Common myeloid progenitor, CD34-positive (primary cell): ENCODE data around the gene CPLANE1.

ENCODE experiments used
- CTCF ChIA-PET: fragments of 350-600 bp; sonication (Branson Sonifier 250); formaldehyde crosslinking; loops from one replicate; lab custom pipeline; 2021; ENCODE audit warnings: antibody characterized with exemption; lab: Charles Lee
- POLR2A ChIA-PET: fragments of 350-600 bp; sonication (Branson Sonifier 250); formaldehyde crosslinking; loops from one replicate; lab custom pipeline; 2021; ENCODE audit warnings: antibody characterized with exemption; lab: Charles Lee
- DNase-seq, 3 donors: peaks; one replicate each; pipeline versions ENCODE4 v3.0.0 to v3.0.0-alpha.2; 2013
- H3K27ac ChIP-seq, 2 experiments: 1 replicate in 1 of 2; 2 replicates in 1 of 2; pipeline ENCODE4 v1.7.0; 2013; ENCODE audit warnings: inconsistent platforms in 2 of 2, low read length in 2 of 2, mild to moderate bottlenecking in 2 of 2, low read depth in 1 of 2, moderate library complexity in 1 of 2; ENCODE audit not compliant: severe bottlenecking in 2 of 2, insufficient read depth in 1 of 2, poor library complexity in 1 of 2
- H3K27me3 ChIP-seq, 5 experiments: replicated peaks in 2 of 5; 1 replicate in 3 of 5; 2 replicates in 2 of 5; pipeline versions ENCODE4 v1.6.1 to v1.7.0; 2013; ENCODE audit warnings: low read length in 4 of 5, mild to moderate bottlenecking in 2 of 5, moderate library complexity in 2 of 5, inconsistent platforms in 1 of 5; ENCODE audit not compliant: insufficient read depth in 5 of 5, control insufficient read depth in 4 of 5
- H3K36me3 ChIP-seq, 4 experiments: 1 replicate in 2 of 4; 2 replicates in 2 of 4; pipeline versions ENCODE4 v1.6.1 to v1.7.0; 2013; ENCODE audit warnings: low read length in 3 of 4, control low read depth in 1 of 4, mild to moderate bottlenecking in 1 of 4; ENCODE audit not compliant: control insufficient read depth in 4 of 4, insufficient read depth in 4 of 4
- H3K4me1 ChIP-seq, 4 experiments: 1 replicate in 3 of 4; 2 replicates in 1 of 4; pipeline versions ENCODE4 v1.6.1 to v1.7.1; 2013; ENCODE audit warnings: low read length in 3 of 4, mild to moderate bottlenecking in 3 of 4, control low read depth in 1 of 4, inconsistent platforms in 1 of 4, moderate library complexity in 1 of 4; ENCODE audit not compliant: control insufficient read depth in 4 of 4, insufficient read depth in 4 of 4; ENCODE audit errors: control extremely low read depth in 1 of 4
- H3K4me3 ChIP-seq, 7 experiments: 1 replicate in 4 of 7; 2 replicates in 3 of 7; pipeline versions ENCODE4 v1.5.1 to v1.7.0; 2013; ENCODE audit warnings: mild to moderate bottlenecking in 7 of 7, low read length in 6 of 7, moderate library complexity in 6 of 7, inconsistent platforms in 2 of 7, low read depth in 2 of 7, control low read depth in 1 of 7; ENCODE audit not compliant: insufficient read depth in 4 of 7, control insufficient read depth in 1 of 7; ENCODE audit errors: extremely low read depth in 1 of 7
- H3K9me3 ChIP-seq, 5 experiments: 1 replicate in 4 of 5; 2 replicates in 1 of 5; pipeline versions ENCODE4 v1.6.1 to v1.7.1; 2013; ENCODE audit warnings: low read length in 4 of 5, mild to moderate bottlenecking in 2 of 5, inconsistent platforms in 1 of 5, low read depth in 1 of 5, moderate library complexity in 1 of 5; ENCODE audit not compliant: control insufficient read depth in 4 of 5, insufficient read depth in 2 of 5; ENCODE audit errors: control extremely low read depth in 1 of 5
- WGBS: methylation state at CpG from one replicate; pipeline ENCODE4 v1.1.5; 2013; ENCODE audit not compliant: insufficient coverage; 5-methylcytosine and 5-hydroxymethylcytosine counted together

The CPLANE1 gene

GRCh38 chr5:37198061-37198460 is 51.1 kb downstream of the CPLANE1 start:
- H3K27me3 ChIP-seq = no peaks in the 10 kb centered on the region
- WGBS = 46% methylated on average over 1 of the region's 3 CpGs
- H3K27ac ChIP-seq = peak overlapping the region; percentile 42 to 79
- H3K4me3 ChIP-seq = peak overlapping the region in 4 of 7 experiments; percentile 39 to 65 (median 54)
- POLR2A ChIA-PET = no interaction called here
- peaks cover 0 to 12% (median 4%) of the 10 kb centered on the region in 4 experiments for H3K4me1 ChIP-seq
- CTCF ChIA-PET = no interaction called here
- DNase-seq = peak in 1 of 3 donors; percentile 4
- no peaks in the 10 kb centered on the region for H3K9me3 ChIP-seq
- peaks cover 11 to 29% (median 17%) of the 10 kb centered on the region in 4 experiments for H3K36me3 ChIP-seq

- Histone ChIP-seq H3K4me3 (peak overlapping the region in 4 of 7 experiments; percentile 39 to 65 (median 54)), H3K9me3 (no peaks in the 10 kb centered on the region), H3K36me3 (peaks cover 11 to 29% (median 18%) of the 10 kb centered on the region in 4 experiments), H3K27ac (peak overlapping the region; percentile 42 to 79), H3K27me3 (no peaks in the 10 kb centered on the region), H3K4me1 (peaks cover 0 to 12% (median 4%) of the 10 kb centered on the region in 4 experiments)
- CTCF ChIA-PET = no interaction called here
- DNase-seq = peak; percentile 19 to 61 (median 55)
- WGBS = 100% methylated on average over 1 of the region's 3 CpGs
- POLR2A ChIA-PET = no interaction called here
Observed at GRCh38 chr5:37197340-37198050, 51.7 kb downstream of the CPLANE1 start.

GRCh38 chr5:37190592-37190991 is 58.6 kb downstream of the CPLANE1 start:
- Histone ChIP-seq H3K27me3 (no peaks in the 10 kb centered on the region), H3K4me3 (no peak overlapping the region), H3K4me1 (no peaks in the 10 kb centered on the region), H3K9me3 (no peaks in the 10 kb centered on the region), H3K27ac (no peak overlapping the region), H3K36me3 (peaks cover 9 to 30% (median 12%) of the 10 kb centered on the region in 4 experiments)
- DNase-seq = no peak
- ChIA-PET POLR2A (no interaction called here), CTCF (no interaction called here)
- WGBS = no CpG with 5 or more reads among the region's 2 CpGs

- no peaks in the 10 kb centered on the region for H3K27me3 ChIP-seq
- WGBS = 100% methylated on average over 2 of the region's 4 CpGs
- POLR2A ChIA-PET = no interaction called here
- no peaks in the 10 kb centered on the region for H3K9me3 ChIP-seq
- no peaks in the 10 kb centered on the region for H3K4me1 ChIP-seq
- no peak for DNase-seq
- CTCF ChIA-PET = no interaction called here
- no peak overlapping the region for H3K4me3 ChIP-seq
- peaks cover 9 to 31% (median 12%) of the 10 kb centered on the region in 4 experiments for H3K36me3 ChIP-seq
- no peak overlapping the region for H3K27ac ChIP-seq
Observed at GRCh38 chr5:37189355-37189754, 59.8 kb downstream of the CPLANE1 start.

GRCh38 chr5:37187465-37187977 is 61.7 kb downstream of the CPLANE1 start:
- H3K27ac ChIP-seq = no peak overlapping the region
- POLR2A ChIA-PET = no interaction called here
- 100% methylated on average over 1 of the region's 3 CpGs for WGBS
- CTCF ChIA-PET = no interaction called here
- H3K36me3 ChIP-seq = peaks cover 9 to 48% (median 17%) of the 10 kb centered on the region in 4 experiments
- no peaks in the 10 kb centered on the region for H3K9me3 ChIP-seq
- no peaks in the 10 kb centered on the region for H3K4me1 ChIP-seq
- no peak for DNase-seq
- H3K27me3 ChIP-seq = no peaks in the 10 kb centered on the region
- no peak overlapping the region for H3K4me3 ChIP-seq

DNA sequence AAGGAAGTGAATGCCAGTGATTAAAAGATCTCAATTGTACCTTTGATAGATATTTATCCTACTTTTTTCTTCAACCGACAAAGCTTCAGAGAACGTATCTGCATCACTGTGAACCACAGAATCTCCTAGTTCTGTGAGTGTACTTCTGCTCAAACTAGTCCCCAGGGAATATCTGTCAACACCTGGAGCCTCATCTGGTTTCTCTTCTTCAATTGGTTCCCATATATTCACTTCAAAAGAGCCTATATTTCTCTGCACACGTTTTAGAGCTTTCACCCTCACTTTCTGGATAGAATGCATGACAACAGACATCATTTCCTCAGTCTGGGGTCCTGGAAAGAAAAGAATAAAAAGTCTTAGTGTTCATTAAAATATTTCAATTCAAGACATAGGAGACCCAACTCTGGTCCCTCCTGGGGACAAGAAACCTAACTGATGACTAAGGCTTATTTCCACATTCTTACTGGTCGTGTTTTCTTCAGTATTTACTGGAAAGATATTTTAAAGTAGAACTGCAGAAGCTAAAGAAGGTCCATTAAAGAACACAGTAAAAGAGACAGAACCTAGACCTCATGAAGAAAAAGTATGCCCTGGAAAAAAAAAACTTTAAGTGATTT is 64.3 kb downstream of the CPLANE1 start:
- Histone ChIP-seq H3K27ac (no peak overlapping the region), H3K4me1 (no peaks in the 10 kb centered on the region), H3K27me3 (no peaks in the 10 kb centered on the region), H3K9me3 (no peaks in the 10 kb centered on the region), H3K36me3 (peaks cover 9 to 46% (median 19%) of the 10 kb centered on the region in 4 experiments), H3K4me3 (no peak overlapping the region)
- 85% methylated on average over 2 of the region's 4 CpGs for WGBS
- POLR2A ChIA-PET = no interaction called here
- DNase-seq = no peak
- CTCF ChIA-PET = no interaction called here

DNA sequence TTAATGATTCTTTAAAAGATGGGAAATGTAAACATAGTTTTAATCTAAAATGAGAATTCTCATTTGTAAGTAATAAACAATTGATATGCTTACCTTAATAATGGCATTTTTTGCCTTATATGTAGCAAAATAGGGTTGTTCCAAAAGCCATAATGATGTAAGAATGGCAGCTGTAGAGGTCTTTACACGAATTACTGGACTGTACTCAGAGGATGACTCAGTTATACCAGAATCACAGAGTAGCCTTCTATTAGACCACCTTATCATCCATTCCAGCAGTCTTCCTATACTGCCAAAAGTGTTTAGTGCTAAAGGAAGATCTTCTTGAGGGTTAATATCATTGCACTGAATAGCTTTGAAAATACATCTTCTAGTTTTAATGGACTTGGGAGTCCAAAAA is 66.5 kb downstream of the CPLANE1 start:
- CTCF ChIA-PET = no interaction called here
- no peaks in the 10 kb centered on the region for H3K9me3 ChIP-seq
- DNase-seq = no peak
- POLR2A ChIA-PET = no interaction called here
- H3K27ac ChIP-seq = no peak overlapping the region
- H3K36me3 ChIP-seq = peaks cover 9 to 54% (median 18%) of the 10 kb centered on the region in 4 experiments
- no peaks in the 10 kb centered on the region for H3K27me3 ChIP-seq
- no peaks in the 10 kb centered on the region for H3K4me1 ChIP-seq
- H3K4me3 ChIP-seq = no peak overlapping the region
- WGBS = no CpG with 5 or more reads among the region's 1 CpG
